Inflammatory macrophage (primary cell): ENCODE results near the gene LRMDA.

ENCODE experiments used
- DNase-seq, 2 donors: peaks; one replicate each; pipeline ENCODE4 v3.0.0-alpha.2; 2020 to 2022

LRMDA gene

GRCh38 chr10:75402486-75403143 is 28.8 kb upstream of the LRMDA start:
- DNase-seq: peak; percentile 30 to 36

GRCh38 chr10:75403144-75403938 is 28.1 kb upstream of the LRMDA start:
- no peak for DNase-seq

- DNase-seq: no peak
Measured at GRCh38 chr10:75403939-75404814, 27.2 kb upstream of the LRMDA start.

- no peak for DNase-seq
Measured at GRCh38 chr10:75404815-75405597, 26.4 kb upstream of the LRMDA start.

- no peak for DNase-seq
Measured at GRCh38 chr10:75405598-75406461, 25.6 kb upstream of the LRMDA start.

- DNase-seq: no peak
Measured at GRCh38 chr10:75406462-75407223, 24.8 kb upstream of the LRMDA start.

GRCh38 chr10:75407224-75407712 is 24.2 kb upstream of the LRMDA start:
- no peak for DNase-seq

GRCh38 chr10:75407713-75408508 is 23.5 kb upstream of the LRMDA start:
- peak; percentile 22 to 36 for DNase-seq

GRCh38 chr10:75408509-75408875 is 22.9 kb upstream of the LRMDA start:
- no peak for DNase-seq

GRCh38 chr10:75408911-75409885 is 22.2 kb upstream of the LRMDA start:
- DNase-seq: peak; percentile 49 to 66

- DNase-seq: no peak
Measured at GRCh38 chr10:75410132-75411005, 21.1 kb upstream of the LRMDA start.

- no peak for DNase-seq
Measured at GRCh38 chr10:75414527-75414926, 16.9 kb upstream of the LRMDA start.

- DNase-seq: no peak
Measured at GRCh38 chr10:75417522-75417927, 13.9 kb upstream of the LRMDA start.

GRCh38 chr10:75418293-75418692 is 13.1 kb upstream of the LRMDA start:
- DNase-seq: no peak

GRCh38 chr10:75418712-75419111 is 12.7 kb upstream of the LRMDA start:
- DNase-seq: no peak

GRCh38 chr10:75422913-75423312 is 8.5 kb upstream of the LRMDA start:
- no peak for DNase-seq

GRCh38 chr10:75424571-75424970 is 6.9 kb upstream of the LRMDA start:
- DNase-seq: no peak
